ENCODE data around the gene GOLGA8K.
"Not testable (repeated sequence)": the region's sequence is repeated elsewhere in the genome, so short reads cannot be mapped to it uniquely, and the experiment has no call there.

Gene GOLGA8K

GRCh38 chr15:32345978-32346547, 57.0 kb downstream of the GOLGA8K start:
- H3K4me1 ChIP-seq (ENCODE audit: control insufficient read depth, insufficient read depth, low read length); H3K27me3 ChIP-seq (ENCODE audit: control insufficient read depth, insufficient read depth, low read length); H3K9ac ChIP-seq (ENCODE audit: low read length); H3K4me3 ChIP-seq (ENCODE audit: low read length); H3K36me3 ChIP-seq (ENCODE audit: control insufficient read depth, insufficient read depth, low read length); H3K27ac ChIP-seq (ENCODE audit: low read depth, low read length): not testable (repeated sequence)

GRCh38 chr15:32343921-32344320, 59.2 kb downstream of the GOLGA8K start:
- H3K36me3 ChIP-seq (ENCODE audit: control insufficient read depth, insufficient read depth, low read length); H3K9ac ChIP-seq (ENCODE audit: low read length); H3K27me3 ChIP-seq (ENCODE audit: control insufficient read depth, insufficient read depth, low read length); H3K4me1 ChIP-seq (ENCODE audit: control insufficient read depth, insufficient read depth, low read length); H3K27ac ChIP-seq (ENCODE audit: low read depth, low read length); H3K4me3 ChIP-seq (ENCODE audit: low read length): not testable (repeated sequence)

Data from rectal smooth muscle tissue (tissue), 1 donor.